ENCODE measurements around the gene SLC35E1.

DNA sequence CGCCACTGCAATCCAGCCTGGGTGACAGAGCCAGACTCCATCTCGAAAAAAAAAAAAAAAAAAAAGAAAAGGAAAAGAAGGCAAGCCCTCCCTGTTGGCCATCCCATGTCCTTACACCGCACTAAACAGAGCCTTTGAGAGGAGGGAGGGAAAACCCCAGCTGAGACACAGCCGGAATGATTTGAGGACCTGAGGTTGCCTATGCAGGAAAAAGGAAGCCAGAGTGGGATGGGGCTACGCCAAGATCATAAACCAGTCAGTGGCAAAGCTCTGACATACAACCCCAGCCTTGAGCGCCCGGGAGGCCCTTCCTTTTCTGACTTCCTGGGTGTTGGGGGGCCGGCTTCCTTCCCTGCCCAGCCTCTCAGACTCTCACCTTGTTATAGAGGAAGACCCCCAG, 17.4 kb downstream of the SLC35E1 start:
- TF ChIP-seq GABPA (IDR thresholded peaks at IDR 0.05; ENCODE audit: low read depth) (no peak), SPI1 (IDR thresholded peaks at IDR 0.05; ENCODE audit: borderline replicate concordance, low read depth) (no peak), POLR2AphosphoS5 (IDR thresholded peaks at IDR 0.05; ENCODE audit: low read depth) (no peak)
- TF ChIP-seq, protein P1, sequence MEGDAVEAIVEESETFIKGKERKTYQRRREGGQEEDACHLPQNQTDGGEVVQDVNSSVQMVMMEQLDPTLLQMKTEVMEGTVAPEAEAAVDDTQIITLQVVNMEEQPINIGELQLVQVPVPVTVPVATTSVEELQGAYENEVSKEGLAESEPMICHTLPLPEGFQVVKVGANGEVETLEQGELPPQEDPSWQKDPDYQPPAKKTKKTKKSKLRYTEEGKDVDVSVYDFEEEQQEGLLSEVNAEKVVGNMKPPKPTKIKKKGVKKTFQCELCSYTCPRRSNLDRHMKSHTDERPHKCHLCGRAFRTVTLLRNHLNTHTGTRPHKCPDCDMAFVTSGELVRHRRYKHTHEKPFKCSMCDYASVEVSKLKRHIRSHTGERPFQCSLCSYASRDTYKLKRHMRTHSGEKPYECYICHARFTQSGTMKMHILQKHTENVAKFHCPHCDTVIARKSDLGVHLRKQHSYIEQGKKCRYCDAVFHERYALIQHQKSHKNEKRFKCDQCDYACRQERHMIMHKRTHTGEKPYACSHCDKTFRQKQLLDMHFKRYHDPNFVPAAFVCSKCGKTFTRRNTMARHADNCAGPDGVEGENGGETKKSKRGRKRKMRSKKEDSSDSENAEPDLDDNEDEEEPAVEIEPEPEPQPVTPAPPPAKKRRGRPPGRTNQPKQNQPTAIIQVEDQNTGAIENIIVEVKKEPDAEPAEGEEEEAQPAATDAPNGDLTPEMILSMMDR (IDR thresholded peaks at IDR 0.05; ENCODE audit: insufficient read depth, low read length) = no peak
- TF ChIP-seq, protein P2, sequence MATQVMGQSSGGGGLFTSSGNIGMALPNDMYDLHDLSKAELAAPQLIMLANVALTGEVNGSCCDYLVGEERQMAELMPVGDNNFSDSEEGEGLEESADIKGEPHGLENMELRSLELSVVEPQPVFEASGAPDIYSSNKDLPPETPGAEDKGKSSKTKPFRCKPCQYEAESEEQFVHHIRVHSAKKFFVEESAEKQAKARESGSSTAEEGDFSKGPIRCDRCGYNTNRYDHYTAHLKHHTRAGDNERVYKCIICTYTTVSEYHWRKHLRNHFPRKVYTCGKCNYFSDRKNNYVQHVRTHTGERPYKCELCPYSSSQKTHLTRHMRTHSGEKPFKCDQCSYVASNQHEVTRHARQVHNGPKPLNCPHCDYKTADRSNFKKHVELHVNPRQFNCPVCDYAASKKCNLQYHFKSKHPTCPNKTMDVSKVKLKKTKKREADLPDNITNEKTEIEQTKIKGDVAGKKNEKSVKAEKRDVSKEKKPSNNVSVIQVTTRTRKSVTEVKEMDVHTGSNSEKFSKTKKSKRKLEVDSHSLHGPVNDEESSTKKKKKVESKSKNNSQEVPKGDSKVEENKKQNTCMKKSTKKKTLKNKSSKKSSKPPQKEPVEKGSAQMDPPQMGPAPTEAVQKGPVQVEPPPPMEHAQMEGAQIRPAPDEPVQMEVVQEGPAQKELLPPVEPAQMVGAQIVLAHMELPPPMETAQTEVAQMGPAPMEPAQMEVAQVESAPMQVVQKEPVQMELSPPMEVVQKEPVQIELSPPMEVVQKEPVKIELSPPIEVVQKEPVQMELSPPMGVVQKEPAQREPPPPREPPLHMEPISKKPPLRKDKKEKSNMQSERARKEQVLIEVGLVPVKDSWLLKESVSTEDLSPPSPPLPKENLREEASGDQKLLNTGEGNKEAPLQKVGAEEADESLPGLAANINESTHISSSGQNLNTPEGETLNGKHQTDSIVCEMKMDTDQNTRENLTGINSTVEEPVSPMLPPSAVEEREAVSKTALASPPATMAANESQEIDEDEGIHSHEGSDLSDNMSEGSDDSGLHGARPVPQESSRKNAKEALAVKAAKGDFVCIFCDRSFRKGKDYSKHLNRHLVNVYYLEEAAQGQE (IDR thresholded peaks at IDR 0.05; ENCODE audit: insufficient replicate concordance, low read depth) = no peak
